ENCODE measurements around the gene SLC29A3.

DNA sequence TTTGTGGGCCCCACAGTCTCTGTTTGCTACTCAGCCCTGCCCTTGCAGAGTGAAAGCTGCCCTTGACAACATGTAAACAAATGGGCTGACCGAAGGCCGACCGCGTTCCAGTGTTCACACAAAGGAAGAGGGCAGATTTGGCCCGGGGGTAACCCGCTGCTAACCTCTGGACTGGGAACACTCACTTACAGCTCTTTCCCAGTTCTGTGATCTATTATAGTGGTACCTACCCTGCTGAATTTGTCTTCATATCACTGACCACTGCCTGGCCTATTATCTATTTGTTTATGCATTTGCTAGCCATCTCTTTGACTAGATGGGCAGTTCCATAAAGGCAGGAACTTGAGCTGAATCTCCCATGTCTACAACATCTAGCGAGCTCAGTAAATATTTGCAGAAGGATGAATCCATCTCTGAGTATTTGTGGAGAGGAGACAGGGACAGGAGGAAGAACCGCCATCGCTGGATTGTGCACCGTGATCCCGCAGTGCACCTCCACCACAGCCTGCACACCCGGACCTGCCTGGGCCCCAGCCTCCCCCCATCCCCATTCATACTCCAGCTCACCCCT is 15.2 kb downstream of the SLC29A3 start:
- TF ChIP-seq, protein P1, sequence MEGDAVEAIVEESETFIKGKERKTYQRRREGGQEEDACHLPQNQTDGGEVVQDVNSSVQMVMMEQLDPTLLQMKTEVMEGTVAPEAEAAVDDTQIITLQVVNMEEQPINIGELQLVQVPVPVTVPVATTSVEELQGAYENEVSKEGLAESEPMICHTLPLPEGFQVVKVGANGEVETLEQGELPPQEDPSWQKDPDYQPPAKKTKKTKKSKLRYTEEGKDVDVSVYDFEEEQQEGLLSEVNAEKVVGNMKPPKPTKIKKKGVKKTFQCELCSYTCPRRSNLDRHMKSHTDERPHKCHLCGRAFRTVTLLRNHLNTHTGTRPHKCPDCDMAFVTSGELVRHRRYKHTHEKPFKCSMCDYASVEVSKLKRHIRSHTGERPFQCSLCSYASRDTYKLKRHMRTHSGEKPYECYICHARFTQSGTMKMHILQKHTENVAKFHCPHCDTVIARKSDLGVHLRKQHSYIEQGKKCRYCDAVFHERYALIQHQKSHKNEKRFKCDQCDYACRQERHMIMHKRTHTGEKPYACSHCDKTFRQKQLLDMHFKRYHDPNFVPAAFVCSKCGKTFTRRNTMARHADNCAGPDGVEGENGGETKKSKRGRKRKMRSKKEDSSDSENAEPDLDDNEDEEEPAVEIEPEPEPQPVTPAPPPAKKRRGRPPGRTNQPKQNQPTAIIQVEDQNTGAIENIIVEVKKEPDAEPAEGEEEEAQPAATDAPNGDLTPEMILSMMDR (IDR thresholded peaks at IDR 0.05; ENCODE audit: borderline replicate concordance, extremely low read depth, low read length, poor library complexity, severe bottlenecking): no peak
- TF ChIP-seq EZH2 (IDR thresholded peaks at IDR 0.05; ENCODE audit: borderline replicate concordance, low read depth, low read length, severe bottlenecking): no peak

All from DND-41 (cell line).